HG02623 (cell line): Measurements from ENCODE around the gene PAXX.

Source experiments
- ATAC-seq: cut with Tn5 transposase; IDR thresholded peaks from one replicate; pipeline ENCODE4 v1.9.1; 2021; ENCODE audit warnings: moderate library complexity; ENCODE audit not compliant: unreplicated experiment

Gene PAXX

DNA sequence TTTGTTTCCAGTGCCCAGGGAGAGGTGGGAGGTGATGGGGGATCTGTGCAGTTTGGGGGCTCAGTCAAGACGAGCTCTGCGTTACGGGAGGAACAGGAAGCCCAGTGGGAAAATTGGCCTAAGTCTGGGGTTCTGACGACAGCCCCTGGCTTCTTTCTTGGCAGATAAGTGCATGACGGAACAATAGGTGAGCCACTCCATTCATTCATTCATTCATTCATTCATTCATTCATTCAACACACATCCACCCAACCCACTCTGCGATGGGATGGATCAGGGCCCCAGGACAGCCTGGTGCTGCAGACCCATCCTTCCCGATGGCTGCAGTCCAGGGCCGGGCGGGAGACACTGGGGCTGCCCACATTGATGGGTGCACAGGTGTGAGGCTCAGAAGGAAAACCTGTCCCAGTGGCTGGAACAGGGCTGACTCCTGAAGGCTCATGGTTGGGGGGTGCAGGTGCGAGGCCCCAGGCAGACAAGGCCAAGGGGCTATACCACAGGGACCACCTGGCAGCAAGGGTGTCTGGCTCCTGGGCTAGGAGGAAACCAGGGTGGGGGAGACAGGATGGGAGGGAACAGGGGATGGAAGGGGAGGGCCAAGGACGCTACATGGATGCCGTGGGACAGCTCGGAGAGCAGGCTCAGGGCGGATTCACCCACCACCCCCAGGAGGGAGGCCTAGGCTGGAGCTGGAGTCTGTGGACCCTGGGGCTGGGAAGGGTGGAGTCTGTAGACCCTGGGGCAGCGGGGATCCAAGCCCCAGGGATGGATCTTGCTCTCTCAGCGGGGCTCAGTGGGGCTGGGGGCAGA lies 11.3 kb upstream of the PAXX start:
- no peak for ATAC-seq

- no peak for ATAC-seq
These were observed 10.5 kb upstream of the PAXX start for GRCh38 chr9:136981588-136982231.

DNA sequence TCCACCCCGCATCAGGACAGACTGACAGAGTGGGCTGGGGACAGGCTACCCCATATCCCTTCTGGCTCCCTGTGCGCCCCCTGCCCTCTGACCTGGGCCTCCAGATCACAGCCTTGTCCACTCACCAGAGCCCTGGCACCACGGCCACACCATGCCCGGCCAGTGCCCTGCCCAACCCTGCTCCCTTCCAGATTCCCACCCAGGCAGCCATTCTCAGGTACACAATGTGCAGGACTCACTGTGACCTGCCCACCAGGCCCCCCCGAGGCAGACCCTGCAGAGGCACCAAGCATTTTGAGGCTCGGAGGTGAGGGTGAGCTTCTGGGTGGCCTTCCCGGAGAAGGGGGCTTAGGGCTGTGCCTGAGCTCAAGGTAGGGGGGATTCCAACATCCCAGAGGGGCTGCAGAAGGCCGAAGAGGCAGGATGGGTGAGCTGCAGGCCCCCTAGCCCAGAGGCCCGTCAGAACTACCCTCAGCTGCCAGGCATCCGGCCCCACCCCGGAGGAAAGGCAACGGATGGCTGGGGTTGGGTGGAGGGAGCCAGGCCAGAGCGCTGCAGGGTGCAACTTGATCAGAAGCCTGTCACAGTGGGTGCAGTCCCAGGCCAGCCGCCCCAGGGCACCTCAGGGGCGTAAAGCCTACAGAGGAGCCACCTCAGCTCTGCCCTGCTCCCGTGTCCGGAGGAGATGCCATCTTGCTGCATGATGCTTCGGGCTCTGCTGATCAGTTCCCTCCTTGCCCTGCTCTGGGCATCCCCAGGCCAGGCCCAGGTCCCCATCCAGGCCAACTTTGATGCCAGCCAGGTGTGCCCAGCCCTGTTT lies 9.8 kb upstream of the PAXX start, which contains the start of gene LCNL1:
LCNL1 (plus strand) TSS at position 762 of the 820 bp plus-strand sequence. CDS start 594 bp downstream, outside the sequence.
- no peak for ATAC-seq

DNA sequence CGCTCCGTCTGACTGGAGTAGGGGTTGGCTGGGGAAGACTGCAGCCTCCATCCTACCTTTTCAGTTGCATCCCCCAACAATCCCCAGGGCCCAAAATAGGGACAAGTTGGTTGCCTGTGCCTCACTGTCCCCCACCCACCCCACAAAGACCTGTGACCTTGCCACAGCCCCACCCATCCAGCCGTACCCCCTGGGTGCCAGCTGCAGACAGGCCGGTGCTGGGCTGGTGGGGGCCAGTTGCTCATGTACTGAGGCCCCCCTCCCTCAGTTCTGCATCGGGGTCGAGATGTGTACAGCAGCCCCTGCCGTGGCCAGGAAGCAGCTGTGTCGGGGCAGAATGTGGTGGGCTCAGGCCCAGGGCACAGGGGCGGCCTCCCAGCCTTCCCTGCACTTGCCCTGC lies 9.1 kb upstream of the PAXX start:
- ATAC-seq: no peak

- no peak for ATAC-seq
These were observed 8.4 kb upstream of the PAXX start for GRCh38 chr9:136983656-136984314.

GRCh38 chr9:136984464-136985026 lies 7.7 kb upstream of the PAXX start:
- no peak for ATAC-seq

- no peak for ATAC-seq
These were observed 7.1 kb upstream of the PAXX start for GRCh38 chr9:136985027-136985602.

GRCh38 chr9:136985853-136986252 lies 6.4 kb upstream of the PAXX start:
- ATAC-seq: no peak

DNA sequence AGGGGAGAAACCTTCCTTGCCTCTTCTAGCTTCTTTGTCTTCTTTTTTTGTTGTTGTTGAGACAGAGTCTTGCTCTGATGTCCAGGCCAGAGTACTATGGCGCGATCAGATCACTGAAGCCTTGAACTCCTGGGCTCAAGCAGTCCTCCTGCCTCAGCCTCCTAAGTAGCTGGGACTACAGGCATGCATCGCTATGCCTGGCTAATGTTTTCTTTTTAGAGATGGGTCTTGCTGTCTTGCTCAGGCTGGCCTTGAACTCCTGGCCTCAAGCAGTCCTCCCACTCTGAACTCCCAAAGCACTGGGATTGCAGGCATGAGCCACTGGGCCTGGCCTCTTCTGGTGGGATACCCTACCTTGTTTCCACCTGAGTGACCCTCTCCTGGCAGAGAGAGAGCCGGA lies 3.4 kb upstream of the PAXX start:
- no peak for ATAC-seq

DNA sequence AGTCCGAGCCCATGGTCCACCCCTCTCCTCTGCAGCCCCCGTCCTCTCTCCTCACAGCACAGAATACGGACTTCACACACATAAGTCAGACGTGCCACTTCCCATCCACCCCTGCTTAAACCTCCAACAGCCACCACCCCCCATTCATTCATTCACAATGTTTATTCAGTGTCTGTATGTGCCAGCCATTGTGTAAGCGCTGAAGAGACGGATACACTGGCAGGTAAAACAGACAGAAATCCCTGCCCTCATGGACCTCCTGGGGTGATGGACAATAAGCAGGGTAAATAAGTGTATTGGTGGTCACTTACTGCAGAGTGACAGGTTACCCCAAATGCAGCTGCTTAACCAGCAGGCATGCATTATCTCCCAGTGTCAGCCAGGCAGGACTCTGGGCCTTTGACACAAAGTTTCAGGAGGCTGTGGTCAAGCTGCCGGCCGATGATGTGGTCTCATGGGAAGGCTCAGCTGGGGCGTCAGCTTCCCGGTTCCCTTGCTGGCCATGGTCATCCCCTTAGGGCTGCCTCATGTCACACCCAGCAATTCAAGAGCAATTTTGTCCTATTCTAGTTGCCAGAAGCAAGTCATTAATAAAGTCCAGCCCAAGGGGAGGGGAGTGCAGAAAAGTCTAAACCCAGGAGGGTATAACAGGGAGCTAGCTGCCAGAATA lies 1.8 kb upstream of the PAXX start:
- ATAC-seq: no peak

DNA sequence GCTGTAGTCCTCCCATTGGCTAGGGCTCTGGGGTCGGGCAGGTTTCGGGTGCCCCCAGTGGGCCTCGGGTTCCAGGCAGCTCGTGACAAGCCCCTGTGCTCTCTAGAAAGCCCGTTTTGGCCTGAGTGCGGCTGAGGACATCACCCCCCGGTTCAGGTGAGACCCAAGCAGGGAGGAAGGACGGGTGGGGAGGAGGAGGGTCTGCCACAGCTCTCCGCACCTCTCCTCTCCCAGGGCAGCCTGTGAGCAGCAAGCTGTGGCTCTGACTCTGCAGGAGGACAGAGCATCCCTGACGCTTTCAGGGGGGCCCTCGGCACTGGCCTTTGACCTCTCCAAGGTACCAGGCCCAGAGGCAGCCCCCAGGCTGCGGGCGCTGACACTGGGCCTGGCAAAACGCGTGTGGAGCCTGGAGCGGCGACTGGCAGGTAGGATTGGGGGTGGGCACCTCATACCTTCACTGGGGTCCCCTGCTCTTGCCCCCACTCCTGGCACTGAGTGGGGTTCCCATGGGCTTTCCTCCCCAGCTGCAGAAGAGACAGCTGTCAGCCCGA lies 672 bp downstream of the PAXX start:
- no peak for ATAC-seq

DNA sequence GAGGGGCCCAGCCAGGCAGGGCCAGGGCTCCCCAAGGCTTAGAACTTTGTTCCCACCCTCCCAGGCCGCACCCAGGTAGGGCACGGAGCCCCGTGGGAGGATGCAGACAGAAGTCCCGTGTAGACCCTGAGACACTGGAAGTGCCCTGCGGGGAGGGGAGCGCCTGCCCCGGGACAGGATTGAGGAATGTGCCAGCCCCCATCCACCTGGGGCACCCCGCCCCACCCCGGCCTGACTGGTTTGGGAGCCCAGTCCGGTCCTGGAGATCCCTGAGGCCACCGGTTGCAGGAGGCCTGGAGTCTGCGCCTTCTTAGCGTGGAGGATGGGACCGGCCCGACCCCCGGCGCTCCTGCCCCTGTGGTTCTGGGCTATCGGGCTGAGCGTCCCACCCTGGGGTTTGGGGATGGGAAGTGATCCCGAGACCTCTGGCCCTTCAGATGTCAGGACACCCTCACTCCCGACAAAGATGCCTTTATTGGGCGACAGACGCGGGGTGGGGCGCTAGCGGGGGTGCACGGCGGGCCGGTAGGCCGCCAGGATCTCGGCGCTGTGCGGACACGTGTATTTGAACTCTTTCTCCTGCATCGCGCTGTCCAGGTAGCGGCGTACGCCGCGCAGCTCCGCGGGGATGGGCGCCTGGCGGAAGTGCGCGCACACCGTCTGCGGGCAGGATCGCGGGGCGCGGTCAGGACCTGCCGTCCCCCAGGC lies 2.1 kb downstream of the PAXX start:
- no peak for ATAC-seq

DNA sequence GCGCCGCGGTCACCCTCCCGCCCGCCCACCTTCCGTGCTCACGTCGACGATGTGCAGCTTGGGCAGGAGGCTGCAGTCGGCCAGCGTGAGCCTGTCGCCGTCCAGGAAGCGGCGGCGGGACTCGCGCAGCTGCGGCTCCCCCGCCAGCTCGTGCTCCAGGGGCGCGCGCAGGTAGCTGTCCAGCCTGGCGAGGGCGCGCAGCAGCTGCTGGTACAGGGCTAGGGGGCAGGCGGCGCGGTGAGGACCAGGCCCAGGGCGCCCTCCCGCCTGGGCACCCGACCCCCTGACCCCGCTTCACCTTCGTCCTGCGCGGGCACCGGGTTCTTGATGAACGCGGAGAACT lies 2.6 kb downstream of the PAXX start:
- no peak for ATAC-seq

GRCh38 chr9:136995362-136995761 lies 3.1 kb downstream of the PAXX start:
- ATAC-seq: no peak

- ATAC-seq: no peak
These were observed 3.6 kb downstream of the PAXX start for GRCh38 chr9:136995772-136996311.

GRCh38 chr9:136996361-136997292 lies 4.4 kb downstream of the PAXX start, which contains the start of gene CLIC3:
Gene CLIC3 (minus strand): TSS chr9:136996568. CDS start chr9:136996543, 25 bp downstream.
- ATAC-seq: no peak

DNA sequence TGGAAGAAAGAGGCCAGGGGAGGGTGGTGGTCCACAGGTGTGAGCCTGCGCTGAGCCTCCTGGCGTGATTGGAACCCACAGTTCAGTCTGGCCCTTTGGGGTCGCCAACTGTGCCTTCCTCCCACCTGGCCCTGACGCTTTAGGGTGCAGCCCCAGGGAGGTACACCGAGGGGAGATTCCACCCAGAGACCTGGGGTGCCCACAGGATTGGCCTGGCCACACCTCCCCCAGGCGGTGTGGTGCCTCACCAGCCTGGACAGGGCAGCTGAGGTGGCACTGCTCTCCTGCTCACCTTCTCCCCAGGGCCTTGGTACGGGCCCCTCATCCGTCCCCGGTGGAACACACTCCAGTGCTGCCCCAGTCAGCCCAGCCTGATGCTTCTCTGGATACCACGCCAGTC lies 5.1 kb downstream of the PAXX start:
- no peak for ATAC-seq

GRCh38 chr9:136997830-136998234 lies 5.6 kb downstream of the PAXX start:
- no peak for ATAC-seq
